DMS53 treated with DMSO at 0.1 percent for 48 hours (cell line): ENCODE data around the gene PDZRN3.
A peak's percentile ranks its signal among the peaks of the same experiment; 100 is the strongest.

Source experiments
- DNase-seq: peaks from one replicate; lab custom pipeline; 2025; ENCODE audit not compliant: unreplicated experiment; lab: John Stamatoyannopoulos, UW

Gene PDZRN3

DNA sequence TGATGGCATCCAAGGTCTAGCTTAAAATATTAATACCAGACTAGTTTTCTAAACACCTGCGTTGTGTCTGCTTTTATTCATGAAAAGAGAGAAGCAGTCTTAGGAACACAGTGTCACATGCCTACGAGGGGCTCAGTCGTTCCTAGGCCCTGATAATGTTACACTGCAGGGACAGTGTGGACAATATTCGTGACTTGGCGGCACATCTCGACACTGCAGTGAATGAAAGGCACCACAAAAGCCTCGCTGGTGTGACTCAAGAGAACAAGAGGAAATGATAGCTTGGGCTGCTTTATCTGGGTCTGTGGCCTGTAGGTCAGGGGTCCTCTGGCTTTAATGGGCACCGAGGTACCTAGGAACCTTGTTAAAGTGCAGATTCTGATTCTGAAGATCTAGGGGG is 226.7 kb downstream of the PDZRN3 start:
- no peak for DNase-seq

- DNase-seq = no peak
Measured at GRCh38 chr3:73394240-73394639, 230.5 kb downstream of the PDZRN3 start.

DNA sequence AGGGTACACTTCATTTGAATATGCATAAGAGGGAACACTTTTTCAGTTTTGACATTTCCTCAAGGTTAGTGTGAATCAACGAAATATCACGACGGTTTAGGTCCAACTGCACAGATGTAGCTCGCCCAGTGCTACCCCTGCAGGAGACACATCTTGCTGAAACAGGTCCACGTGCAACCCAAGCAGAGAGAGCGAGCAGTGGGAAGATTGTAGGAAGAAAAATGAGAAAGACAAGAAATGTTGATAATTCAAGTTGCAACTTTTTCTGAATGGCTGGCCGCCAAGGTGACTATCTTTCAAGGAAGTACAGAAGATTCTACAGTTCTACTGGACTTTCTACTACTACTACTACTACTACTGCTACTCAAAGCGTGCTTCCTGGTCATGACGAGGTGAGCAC is 231.7 kb downstream of the PDZRN3 start:
- DNase-seq = no peak

- DNase-seq = no peak
Measured at GRCh38 chr3:73391984-73392383, 232.8 kb downstream of the PDZRN3 start.

- no peak for DNase-seq
Measured at GRCh38 chr3:73389928-73390327, 234.8 kb downstream of the PDZRN3 start.

- no peak for DNase-seq
Measured at GRCh38 chr3:73389117-73389813, 235.5 kb downstream of the PDZRN3 start.

- DNase-seq = no peak
Measured at GRCh38 chr3:73385568-73385967, 239.2 kb downstream of the PDZRN3 start.

- no peak for DNase-seq
Measured at GRCh38 chr3:73384091-73384906, 240.4 kb downstream of the PDZRN3 start.

GRCh38 chr3:73383470-73384049 is 241.2 kb downstream of the PDZRN3 start:
- DNase-seq = no peak

DNA sequence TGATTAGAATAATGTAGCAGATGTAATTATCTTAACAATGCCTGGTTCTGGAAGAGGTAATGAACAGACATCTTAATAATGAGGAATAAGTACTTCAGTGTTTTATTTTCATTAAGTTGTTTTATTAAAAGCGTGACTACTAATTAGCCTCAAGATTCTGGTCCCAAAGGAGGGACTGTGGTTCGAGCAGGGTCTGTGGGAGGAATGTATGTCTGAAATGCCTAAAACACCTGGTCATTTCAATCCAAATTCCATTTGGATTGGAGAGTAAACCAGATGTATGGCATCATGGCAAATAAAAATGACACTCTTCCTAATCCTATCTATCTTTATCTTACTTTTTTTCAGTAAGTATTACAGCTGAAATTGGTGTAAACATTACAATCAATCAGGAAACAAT is 243.2 kb downstream of the PDZRN3 start:
- DNase-seq = no peak

DNA sequence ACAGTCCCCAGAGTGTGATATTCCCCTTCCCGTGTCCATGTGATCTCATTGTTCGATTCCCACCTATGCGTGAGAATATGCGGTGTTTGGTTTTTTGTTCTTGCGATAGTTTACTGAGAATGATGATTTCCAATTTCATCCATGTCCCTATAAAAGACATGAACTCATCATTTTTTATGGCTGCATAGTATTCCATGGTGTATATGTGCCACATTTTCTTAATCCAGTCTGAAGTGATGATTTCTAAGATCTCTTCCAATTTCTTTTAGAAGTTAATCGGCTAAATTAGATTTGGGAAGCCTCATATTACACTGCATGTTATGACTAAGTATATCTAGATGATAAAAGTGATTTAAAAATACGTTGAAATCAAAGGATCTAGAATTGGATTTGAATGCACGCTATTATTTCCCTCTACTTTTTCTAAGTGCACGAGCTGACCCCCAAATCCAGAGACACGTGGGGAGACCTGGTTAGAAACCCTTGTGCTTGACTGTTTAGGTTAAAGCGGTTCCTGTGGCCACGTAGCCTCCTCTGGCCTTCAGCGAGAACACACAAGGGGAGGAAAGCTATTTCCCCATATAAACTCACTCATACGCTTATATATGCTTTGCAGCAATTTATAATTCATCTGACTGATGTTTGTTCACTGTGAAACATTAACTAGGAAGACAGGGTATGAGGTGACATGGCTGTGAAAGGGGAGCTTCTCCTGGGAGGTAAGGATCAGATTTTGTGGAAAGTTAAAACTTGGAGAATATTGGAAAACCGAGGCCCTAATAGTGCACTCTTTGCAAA is 243.8 kb downstream of the PDZRN3 start:
- peak; percentile 9 for DNase-seq

- DNase-seq = no peak
Measured at GRCh38 chr3:73379465-73379864, 245.3 kb downstream of the PDZRN3 start.

DNA sequence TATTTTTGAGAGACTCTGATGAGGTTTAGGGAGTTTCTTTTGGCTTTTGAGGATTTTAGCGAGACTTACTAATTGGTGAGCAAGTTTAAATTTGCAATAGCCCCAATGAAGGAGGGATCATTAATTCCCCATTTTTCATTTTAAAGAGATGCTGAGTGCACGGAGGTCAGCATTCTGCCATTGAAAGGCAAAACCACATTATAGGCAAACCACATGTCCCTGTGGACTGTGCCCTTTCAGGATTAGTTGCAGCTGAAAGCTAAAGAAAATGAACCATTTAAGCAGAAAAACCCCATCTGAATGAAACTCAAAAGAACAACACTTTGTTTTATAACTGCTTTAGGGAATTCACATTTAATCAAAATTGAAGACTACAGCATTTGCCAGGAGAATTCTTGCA is 246.5 kb downstream of the PDZRN3 start:
- DNase-seq = no peak

DNA sequence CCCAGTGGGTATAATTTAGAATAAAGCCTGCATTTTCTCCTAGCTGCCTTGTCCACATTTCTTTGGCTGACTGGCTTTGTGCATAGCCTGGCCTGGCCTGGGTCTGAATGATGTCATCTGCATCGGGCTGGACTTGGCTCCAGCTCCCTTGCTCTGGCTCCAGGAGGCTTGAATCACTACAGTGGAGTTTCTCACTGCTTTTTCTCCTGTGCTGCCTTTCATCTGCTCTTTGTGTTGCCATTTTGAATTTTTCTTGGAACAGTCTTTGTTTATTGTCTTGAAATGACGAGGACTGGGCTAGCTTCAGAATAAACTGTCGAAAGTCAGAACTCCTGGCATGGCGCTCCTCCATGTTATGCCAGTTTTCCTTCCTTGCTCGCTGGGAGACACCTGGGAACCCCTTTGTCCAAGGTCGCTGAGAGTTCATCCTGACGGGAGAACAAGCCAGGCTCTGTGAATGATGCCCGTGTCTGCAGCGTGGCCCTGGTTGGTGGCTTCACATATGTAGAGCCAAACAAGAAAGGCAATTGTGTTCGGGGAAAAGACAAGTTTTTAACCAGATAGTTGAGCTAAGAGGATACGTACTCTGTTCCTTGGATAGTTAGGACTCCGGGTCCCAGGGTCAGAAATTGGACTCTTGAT is 258.9 kb downstream of the PDZRN3 start:
- DNase-seq = no peak

GRCh38 chr3:73364517-73364916 is 260.2 kb downstream of the PDZRN3 start:
- no peak for DNase-seq

GRCh38 chr3:73363093-73363492 is 261.6 kb downstream of the PDZRN3 start:
- no peak for DNase-seq

GRCh38 chr3:73361591-73361990 is 263.1 kb downstream of the PDZRN3 start:
- DNase-seq = no peak

- DNase-seq = no peak
Measured at GRCh38 chr3:73353649-73354217, 271.0 kb downstream of the PDZRN3 start.

DNA sequence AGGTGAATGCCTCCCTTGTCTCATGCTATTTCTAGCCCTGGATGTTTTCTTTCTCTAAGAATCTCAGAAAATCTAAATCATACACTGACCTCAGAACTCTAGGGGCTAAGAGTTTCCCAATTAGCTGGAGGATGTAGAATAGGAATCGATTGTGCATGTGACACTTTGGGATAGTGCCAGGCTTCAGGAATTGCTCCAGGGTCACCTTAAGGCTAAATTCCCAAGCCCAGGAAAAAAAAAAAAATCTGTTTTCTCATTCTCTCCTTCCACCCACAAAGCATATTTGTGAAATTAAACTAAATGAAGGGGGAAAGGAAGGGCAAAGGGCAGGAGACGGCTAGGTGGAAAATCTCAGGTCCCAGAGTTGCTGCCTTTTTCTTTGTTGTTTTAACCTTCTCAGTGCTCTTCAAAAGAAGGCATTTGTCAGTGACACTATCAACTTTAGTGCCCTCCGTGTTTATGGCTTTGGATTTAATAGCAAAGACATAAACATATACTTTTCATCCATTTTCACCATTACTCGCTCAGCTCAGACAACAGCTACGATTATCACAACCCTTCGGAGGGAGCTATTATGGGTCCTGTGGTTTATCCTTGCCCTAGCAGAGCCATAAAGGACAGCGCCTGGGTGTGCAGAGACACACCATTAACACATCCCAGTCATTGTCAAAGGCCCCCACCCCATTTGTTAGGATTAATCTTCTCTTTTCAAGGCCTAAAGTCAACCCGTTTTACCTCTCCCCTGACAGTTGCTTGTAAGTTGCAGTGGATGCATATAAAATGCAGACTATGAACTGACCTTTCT is 271.7 kb downstream of the PDZRN3 start:
- DNase-seq = no peak
